Measurements from ENCODE around the gene RRM1. TPM values are rescaled to one million over a fixed set of nuclear protein-coding genes. Genes with fewer than 3 reads are reported as not detected.
"Not testable (repeated sequence)": the region's sequence is repeated elsewhere in the genome, so short reads cannot be mapped to it uniquely, and the experiment has no call there.

The RRM1 gene
- 10 to 100 TPM; 66.8 to 82.4 (median 73.6) TPM for polyA plus RNA-seq (ENCODE audit: insufficient read length in 4 of 4)

- DNase-seq (ENCODE audit: low read depth in 4 of 4, low spot score in 3 of 4): peak; percentile 88 to 94 (median 92)
Observed at GRCh38 chr11:4094348-4095291, at the start of gene RRM1. Gene RRM1 (plus strand): TSS chr11:4094799. CDS start chr11:4095013, 214 bp downstream.

- no peak for DNase-seq (ENCODE audit: low read depth in 4 of 4, low spot score in 3 of 4)
Observed at GRCh38 chr11:4044976-4045646, 49.5 kb upstream of the RRM1 start.

- DNase-seq (ENCODE audit: low read depth in 4 of 4, low spot score in 3 of 4): no peak
Observed at GRCh38 chr11:4048340-4048739, 46.3 kb upstream of the RRM1 start.

- DNase-seq (ENCODE audit: low read depth in 4 of 4, low spot score in 3 of 4): no peak
Observed at GRCh38 chr11:4049006-4049405, 45.6 kb upstream of the RRM1 start.

GRCh38 chr11:4050138-4050537 is 44.5 kb upstream of the RRM1 start:
- no peak for DNase-seq (ENCODE audit: low read depth in 4 of 4, low spot score in 3 of 4)

GRCh38 chr11:4053200-4053599 is 41.4 kb upstream of the RRM1 start:
- DNase-seq (ENCODE audit: low read depth in 4 of 4, low spot score in 3 of 4): not testable (repeated sequence)

- DNase-seq (ENCODE audit: low read depth in 4 of 4, low spot score in 3 of 4): no peak
Observed at GRCh38 chr11:4054643-4055042, 40.0 kb upstream of the RRM1 start.

- no peak for DNase-seq (ENCODE audit: low read depth in 4 of 4, low spot score in 3 of 4)
Observed at GRCh38 chr11:4059424-4059823, 35.2 kb upstream of the RRM1 start.

- DNase-seq (ENCODE audit: low read depth in 4 of 4, low spot score in 3 of 4): no peak
Observed at GRCh38 chr11:4060182-4060923, 34.2 kb upstream of the RRM1 start.

- DNase-seq (ENCODE audit: low read depth in 4 of 4, low spot score in 3 of 4): no peak
Observed at GRCh38 chr11:4061700-4062099, 32.9 kb upstream of the RRM1 start.

GRCh38 chr11:4063348-4063747 is 31.3 kb upstream of the RRM1 start:
- DNase-seq (ENCODE audit: low read depth in 4 of 4, low spot score in 3 of 4): no peak

GRCh38 chr11:4064278-4064955 is 30.2 kb upstream of the RRM1 start:
- DNase-seq (ENCODE audit: low read depth in 4 of 4, low spot score in 3 of 4): no peak

GRCh38 chr11:4065086-4065485 is 29.5 kb upstream of the RRM1 start:
- no peak for DNase-seq (ENCODE audit: low read depth in 4 of 4, low spot score in 3 of 4)

- no peak for DNase-seq (ENCODE audit: low read depth in 4 of 4, low spot score in 3 of 4)
Observed at GRCh38 chr11:4065601-4066377, 28.8 kb upstream of the RRM1 start.

- no peak for DNase-seq (ENCODE audit: low read depth in 4 of 4, low spot score in 3 of 4)
Observed at GRCh38 chr11:4066910-4067309, 27.7 kb upstream of the RRM1 start.

- DNase-seq (ENCODE audit: low read depth in 4 of 4, low spot score in 3 of 4): no peak
Observed at GRCh38 chr11:4068962-4069361, 25.6 kb upstream of the RRM1 start.

- no peak for DNase-seq (ENCODE audit: low read depth in 4 of 4, low spot score in 3 of 4)
Observed at GRCh38 chr11:4071325-4071724, 23.3 kb upstream of the RRM1 start.

- DNase-seq (ENCODE audit: low read depth in 4 of 4, low spot score in 3 of 4): no peak
Observed at GRCh38 chr11:4071914-4072313, 22.7 kb upstream of the RRM1 start.

- peak in 3 of 4 donors; percentile 66 to 79 (median 77) for DNase-seq (ENCODE audit: low read depth in 4 of 4, low spot score in 3 of 4)
Observed at GRCh38 chr11:4072668-4073285, 21.8 kb upstream of the RRM1 start.
